Measurements from ENCODE around the gene VAMP8.

DNA sequence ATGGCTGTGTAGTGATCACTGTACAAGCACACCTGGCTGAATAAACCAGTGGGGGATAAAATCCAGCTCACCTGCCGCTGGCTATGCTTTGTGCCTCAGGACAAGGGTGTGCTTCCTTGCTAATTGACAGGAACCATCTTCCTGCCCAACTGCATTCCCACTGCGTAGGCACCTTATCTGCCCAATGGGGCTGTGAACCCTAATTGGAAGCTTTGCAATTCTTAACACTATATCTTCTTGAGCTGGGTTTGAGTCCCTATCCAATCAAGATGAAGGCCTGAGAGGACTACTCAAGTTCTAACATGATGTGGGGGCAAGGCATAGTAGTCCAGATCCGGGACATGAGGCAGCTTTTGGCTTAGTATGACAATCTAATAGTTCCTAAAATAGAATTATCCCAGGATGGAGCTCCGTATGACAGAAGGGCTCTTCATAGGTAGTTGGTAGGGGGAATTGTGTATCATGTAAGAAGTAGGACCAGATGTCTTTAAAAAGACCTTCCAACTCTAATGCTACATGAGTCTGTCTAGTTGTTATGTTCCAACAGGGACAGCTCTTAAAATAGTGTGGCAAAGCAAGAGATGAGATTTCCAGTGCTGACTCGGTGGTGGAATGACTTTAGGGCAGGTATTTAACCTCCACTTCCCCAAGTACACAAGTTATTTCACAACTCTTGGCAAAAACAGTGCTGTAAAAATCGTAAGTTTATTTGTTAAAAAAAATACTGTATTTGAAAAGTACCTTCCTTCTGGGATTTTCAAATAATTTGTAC is 27.4 kb downstream of the VAMP8 start:
- TF ChIP-seq, protein P1, sequence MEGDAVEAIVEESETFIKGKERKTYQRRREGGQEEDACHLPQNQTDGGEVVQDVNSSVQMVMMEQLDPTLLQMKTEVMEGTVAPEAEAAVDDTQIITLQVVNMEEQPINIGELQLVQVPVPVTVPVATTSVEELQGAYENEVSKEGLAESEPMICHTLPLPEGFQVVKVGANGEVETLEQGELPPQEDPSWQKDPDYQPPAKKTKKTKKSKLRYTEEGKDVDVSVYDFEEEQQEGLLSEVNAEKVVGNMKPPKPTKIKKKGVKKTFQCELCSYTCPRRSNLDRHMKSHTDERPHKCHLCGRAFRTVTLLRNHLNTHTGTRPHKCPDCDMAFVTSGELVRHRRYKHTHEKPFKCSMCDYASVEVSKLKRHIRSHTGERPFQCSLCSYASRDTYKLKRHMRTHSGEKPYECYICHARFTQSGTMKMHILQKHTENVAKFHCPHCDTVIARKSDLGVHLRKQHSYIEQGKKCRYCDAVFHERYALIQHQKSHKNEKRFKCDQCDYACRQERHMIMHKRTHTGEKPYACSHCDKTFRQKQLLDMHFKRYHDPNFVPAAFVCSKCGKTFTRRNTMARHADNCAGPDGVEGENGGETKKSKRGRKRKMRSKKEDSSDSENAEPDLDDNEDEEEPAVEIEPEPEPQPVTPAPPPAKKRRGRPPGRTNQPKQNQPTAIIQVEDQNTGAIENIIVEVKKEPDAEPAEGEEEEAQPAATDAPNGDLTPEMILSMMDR (IDR thresholded peaks at IDR 0.05; ENCODE audit: low read depth, low read length): no peak
- TF ChIP-seq POLR2A (IDR thresholded peaks at IDR 0.05; ENCODE audit: extremely low read depth, insufficient read length): no peak
